GM23338 (cell line): Measurements from ENCODE around the gene SV2C. TPM values are rescaled to one million over a fixed set of nuclear protein-coding genes. Genes with fewer than 3 reads are reported as not detected.

ENCODE experiments used
- ATAC-seq: fragments of 200-7000 bp; cut with Tn5 transposase; 3 replicates; pipeline ENCODE4 v1.9.1; 2020
- DNase-seq: peaks from one replicate; pipeline ENCODE4 v3.0.0-alpha.2; 2015; ENCODE audit warnings: low spot score
- H2AFZ ChIP-seq: fragments of 200-600 bp; sonication (generic); 2 replicates; pipeline ENCODE4 v1.8.0; 2016; ENCODE audit warnings: antibody characterized with exemption, mild to moderate bottlenecking, moderate library complexity
- H3F3A ChIP-seq: fragments of 200-600 bp; sonication (generic); replicated peaks from 2 replicates; pipeline ENCODE4 v1.8.0; 2017; ENCODE audit warnings: antibody characterized with exemption, mixed run types, low read depth
- H3K27ac ChIP-seq: fragments of 200-600 bp; sonication (generic); 2 replicates; pipeline ENCODE4 v1.6.1; 2016; ENCODE audit warnings: low read depth
- H3K27me3 ChIP-seq: fragments of 200-600 bp; sonication (generic); 2 replicates; pipeline ENCODE4 v1.8.0; 2016; ENCODE audit warnings: mild to moderate bottlenecking, mixed run types, moderate library complexity; ENCODE audit not compliant: insufficient read depth
- H3K36me3 ChIP-seq: fragments of 200-600 bp; sonication (generic); 2 replicates; pipeline ENCODE4 v1.8.0; 2016; ENCODE audit warnings: mild to moderate bottlenecking; ENCODE audit not compliant: insufficient read depth
- H3K4me1 ChIP-seq: fragments of 200-600 bp; sonication (generic); 2 replicates; pipeline ENCODE4 v1.8.0; 2016; ENCODE audit warnings: mild to moderate bottlenecking, moderate library complexity; ENCODE audit not compliant: insufficient read depth
- H3K4me2 ChIP-seq: fragments of 200-600 bp; sonication (generic); 2 replicates; pipeline ENCODE4 v1.7.1; 2017; ENCODE audit warnings: mixed run types
- H3K4me3 ChIP-seq: fragments of 200-600 bp; sonication (generic); 2 replicates; pipeline ENCODE4 v1.6.1; 2016; ENCODE audit warnings: mixed run types
- H3K79me2 ChIP-seq: fragments of 200-600 bp; sonication (generic); replicated peaks from 2 replicates; pipeline ENCODE4 v1.8.0; 2017; ENCODE audit warnings: mild to moderate bottlenecking; ENCODE audit not compliant: insufficient read depth
- H3K9me2 ChIP-seq: fragments of 200-600 bp; sonication (generic); 2 replicates; pipeline ENCODE4 v1.8.0; 2017; ENCODE audit not compliant: insufficient read depth
- H4K20me1 ChIP-seq: fragments of 200-600 bp; sonication (generic); replicated peaks from 2 replicates; pipeline ENCODE4 v1.8.0; 2017; ENCODE audit warnings: mild to moderate bottlenecking; ENCODE audit not compliant: insufficient read depth
- H3K27ac Mint-ChIP-seq: 2 replicates; pipeline ENCODE4 v1.8.0; 2020; ENCODE audit warnings: inconsistent platforms, mild to moderate bottlenecking, moderate library complexity, mixed read lengths
- H3K27me3 Mint-ChIP-seq: 3 replicates; pipeline ENCODE4 v1.8.0; 2022; ENCODE audit warnings: low read depth, mild to moderate bottlenecking, moderate library complexity, mixed read lengths, inconsistent platforms; ENCODE audit not compliant: insufficient read depth, poor library complexity
- H3K36me3 Mint-ChIP-seq: 3 replicates; pipeline ENCODE4 v1.8.0; 2021; ENCODE audit warnings: low read depth, mild to moderate bottlenecking, inconsistent platforms, moderate library complexity, mixed read lengths
- H3K4me1 Mint-ChIP-seq: 3 replicates; pipeline ENCODE4 v1.8.0; 2020; ENCODE audit warnings: mild to moderate bottlenecking, inconsistent platforms, mixed read lengths
- H3K4me3 Mint-ChIP-seq: 3 replicates; pipeline ENCODE4 v1.8.0; 2021; ENCODE audit warnings: moderate library complexity, mild to moderate bottlenecking, inconsistent platforms, mixed read lengths
- H3K9me3 Mint-ChIP-seq: 3 replicates; pipeline ENCODE4 v1.8.0; 2020; ENCODE audit warnings: moderate library complexity, mild to moderate bottlenecking, inconsistent platforms, mixed read lengths
- CREB1 ChIP-seq: fragments of 250-450 bp; sonication (Bioruptor Pico); IDR thresholded peaks from 2 replicates; pipeline ENCODE4 v1.5.0; 2020; ENCODE audit warnings: low read depth, mild to moderate bottlenecking, moderate library complexity
- CTCF ChIP-seq, 2 experiments: fragments of 200-600 bp in 1 of 2; sonication (generic) in 1 of 2; conservative IDR thresholded peaks; 2 replicates each; pipeline versions ENCODE4 v1.5.1 to v1.6.1; 2016 to 2017; ENCODE audit warnings: antibody characterized with exemption in 2 of 2, low read depth in 2 of 2, mild to moderate bottlenecking in 2 of 2, moderate library complexity in 1 of 2
- ETS1 ChIP-seq: IDR thresholded peaks from 2 replicates; pipeline ENCODE4 v1.6.1; 2016; ENCODE audit warnings: antibody characterized with exemption
- EZH2 ChIP-seq: fragments of 200-600 bp; sonication (generic); IDR thresholded peaks from one replicate; pipeline ENCODE4 v1.8.0; 2017; ENCODE audit warnings: antibody characterized with exemption, mild to moderate bottlenecking, low read depth; ENCODE audit not compliant: unreplicated experiment
- EZH2phosphoT487 ChIP-seq: fragments of 200-600 bp; sonication (generic); IDR thresholded peaks from one replicate; pipeline ENCODE4 v1.8.1; 2018; ENCODE audit warnings: antibody characterized with exemption; ENCODE audit not compliant: unreplicated experiment
- JUNB ChIP-seq: IDR thresholded peaks from one replicate; pipeline ENCODE4 v1.6.1; 2016; ENCODE audit warnings: antibody characterized with exemption; ENCODE audit not compliant: unreplicated experiment
- NANOG ChIP-seq: IDR thresholded peaks from 2 replicates; pipeline ENCODE4 v1.6.1; 2016; ENCODE audit warnings: antibody characterized with exemption, borderline replicate concordance
- POLR2AphosphoS5 ChIP-seq: IDR thresholded peaks from 2 replicates; pipeline ENCODE4 v1.6.1; 2016; ENCODE audit warnings: antibody characterized with exemption, low read depth
- REST ChIP-seq: IDR thresholded peaks from one replicate; pipeline ENCODE4 v1.6.1; 2018; ENCODE audit warnings: antibody characterized with exemption; ENCODE audit not compliant: unreplicated experiment
- STAT1 ChIP-seq: IDR thresholded peaks from one replicate; pipeline ENCODE4 v1.6.1; 2016; ENCODE audit warnings: antibody characterized with exemption; ENCODE audit not compliant: unreplicated experiment
- ZNF114 ChIP-seq: fragments of 250-450 bp; sonication (Bioruptor Pico); IDR thresholded peaks from 2 replicates; pipeline ENCODE4 v1.5.0; 2020; ENCODE audit warnings: mild to moderate bottlenecking, moderate library complexity
- ZNF331 ChIP-seq: fragments of 250-450 bp; sonication (Bioruptor Pico); IDR thresholded peaks from 2 replicates; pipeline ENCODE4 v1.5.0; 2020; ENCODE audit warnings: low read depth, mild to moderate bottlenecking, moderate library complexity
- ZNF462 ChIP-seq: fragments of 250-450 bp; sonication (Bioruptor Pico); IDR thresholded peaks from 2 replicates; pipeline ENCODE4 v1.5.0; 2020; ENCODE audit warnings: mild to moderate bottlenecking, moderate library complexity
- polyA plus RNA-seq: library from polyadenylated mRNA; unstranded; fragments of >200 nt; fragmentation: Nextera tagmentation; extraction: Ambion mirVana; gene quantifications from 2 replicates; pipeline ENCODE4 v1.2.1, GENCODE V29; 2016
- total RNA-seq: library from RNA; depleted of rRNA; stranded (reverse); fragments of >200 nt; shearing (Covaris generic); gene quantifications from 2 replicates; pipeline ENCODE4 v1.2.3, GENCODE V29; 2014

Gene SV2C
- total and polyA plus RNA-seq, 2 experiments from 2014 or later: 0.05 to 0.07 TPM

GRCh38 chr5:76379316-76379715, 296.1 kb downstream of the SV2C start:
- Mint-ChIP-seq H3K9me3 (no peaks in the 10 kb centered on the region; the same call in 2 of the 3 replicates), H3K4me1 (peaks cover 7% of the 10 kb centered on the region; the same call in 2 of the 3 replicates), H3K27ac (no peak overlapping the region), H3K36me3 (no peaks in the 10 kb centered on the region; the same call in 2 of the 3 replicates), H3K27me3 (peaks cover 2% of the 10 kb centered on the region), H3K4me3 (no peak overlapping the region)
- Histone ChIP-seq H3K27ac (no peak overlapping the region), H3K36me3 (no peaks in the 10 kb centered on the region; the same call in 1 of the 2 replicates), H3K4me2 (no peak overlapping the region), H3K4me3 (no peak overlapping the region), H2AFZ (peak overlapping the region; percentile 89; the same call in 1 of the 2 replicates), H3K9me2 (no peaks in the 10 kb centered on the region), H3K27me3 (no peaks in the 10 kb centered on the region), H3F3A (no peaks in the 10 kb centered on the region), H4K20me1 (no peaks in the 10 kb centered on the region), H3K4me1 (no peaks in the 10 kb centered on the region), H3K79me2 (no peaks in the 10 kb centered on the region)
- TF ChIP-seq JUNB: no peak
- no peak for TF ChIP-seq CREB1 (CRISPR knock-in tag)
- no peak for TF ChIP-seq EZH2
- TF ChIP-seq ZNF462 (CRISPR knock-in tag): no peak
- TF ChIP-seq POLR2AphosphoS5: no peak
- TF ChIP-seq REST: no peak
- no peak for TF ChIP-seq NANOG
- no peak for TF ChIP-seq ZNF331 (CRISPR knock-in tag)
- TF ChIP-seq EZH2phosphoT487: no peak
- TF ChIP-seq STAT1: no peak
- no peak for TF ChIP-seq ZNF114 (CRISPR knock-in tag)
- no peak for TF ChIP-seq ETS1
- no peak for TF ChIP-seq CTCF (conservative IDR thresholded peaks at IDR 0.05; ENCODE audit: low read depth in 2 of 2)
- no peak for ATAC-seq
- DNase-seq: no peak
